Body of pancreas (tissue), 4 donors: ENCODE measurements around the gene PPP1R9A. TPM values are rescaled to one million over a fixed set of nuclear protein-coding genes. Genes with fewer than 3 reads are reported as not detected.
"Not testable (repeated sequence)": the region's sequence is repeated elsewhere in the genome, so short reads cannot be mapped to it uniquely, and the experiment has no call there.

Source experiments
- ATAC-seq: fragments of 150-250 bp; one replicate; pipeline ENCODE4 v1.9.1; 2016
- DNase-seq, 4 donors: peaks; one replicate each; pipeline ENCODE4 v3.0.0-alpha.2; 2019
- H3K27ac ChIP-seq, 4 donors: fragments of 200-600 bp; sonication (generic); 1 replicate in 3 of 4; 2 replicates in 1 of 4; pipeline versions ENCODE4 v1.5.1 to v1.6.1; 2016 to 2019; ENCODE audit warnings: mild to moderate bottlenecking in 1 of 4, mixed read lengths in 1 of 4, moderate library complexity in 1 of 4
- H3K27me3 ChIP-seq, 2 donors: fragments of 200-600 bp; sonication (generic); one replicate each; pipeline ENCODE4 v1.6.0; 2016; ENCODE audit warnings: mild to moderate bottlenecking in 1 of 2
- H3K36me3 ChIP-seq, 2 donors: fragments of 200-600 bp; sonication (generic); replicated peaks in 1 of 2; 2 replicates each; pipeline ENCODE4 v1.5.1; 2016; ENCODE audit warnings: low read depth in 2 of 2; ENCODE audit not compliant: insufficient read depth in 1 of 2
- H3K4me1 ChIP-seq: fragments of 200-600 bp; sonication (generic); one replicate; pipeline ENCODE4 v1.6.0; 2016
- H3K4me3 ChIP-seq, 2 donors: fragments of 200-600 bp; sonication (generic); 1 replicate in 1 of 2; 2 replicates in 1 of 2; pipeline ENCODE4 v1.5.1; 2016 to 2019
- H3K9me3 ChIP-seq, 3 donors: fragments of 200-600 bp; sonication (generic); 1 replicate in 2 of 3; 2 replicates in 1 of 3; pipeline ENCODE4 v1.5.1; 2016
- POLR2A ChIP-seq, 3 donors: fragments of 450-650 bp; IDR thresholded peaks; one replicate each; pipeline ENCODE4 v1.6.1; 2016; ENCODE audit warnings: antibody characterized with exemption in 3 of 3, mild to moderate bottlenecking in 2 of 3
- WGBS, 2 donors: methylation state at CpG; one replicate each; pipeline ENCODE4 v1.1.5; 2017; 5-methylcytosine and 5-hydroxymethylcytosine counted together
- intact Hi-C: fragments of 100-400 bp; cut with DNase I; formaldehyde crosslinking; loops from one replicate; pipeline ENCODE4 v1.15.1; 2023
- total RNA-seq, 2 donors: library from RNA; depleted of rRNA; stranded (reverse); fragments of >200 nt; gene quantifications; one replicate each; pipeline ENCODE4 v1.1.0, GENCODE V29; 2016
- TF ChIP-seq, protein P1 (sequence below), 7 experiments: fragments of 450-650 bp in 4 of 7; fragments of 200-600 bp in 3 of 7; sonication (generic) in 3 of 7; IDR thresholded peaks; one replicate each; pipeline ENCODE4 v1.5.1; 2016 to 2019; ENCODE audit warnings: antibody characterized with exemption in 7 of 7

PPP1R9A gene
- total RNA-seq, 2 donors from 2014 or later = 16.1 to 44.2 TPM

GRCh38 chr7:94998266-94999068 is 91.1 kb downstream of the PPP1R9A start:
- H3K27ac ChIP-seq = no peak overlapping the region
- H3K4me1 ChIP-seq = peaks cover 13% of the 10 kb centered on the region
- no peak for TF ChIP-seq POLR2A (IDR thresholded peaks at IDR 0.05)
- TF ChIP-seq, protein P1, sequence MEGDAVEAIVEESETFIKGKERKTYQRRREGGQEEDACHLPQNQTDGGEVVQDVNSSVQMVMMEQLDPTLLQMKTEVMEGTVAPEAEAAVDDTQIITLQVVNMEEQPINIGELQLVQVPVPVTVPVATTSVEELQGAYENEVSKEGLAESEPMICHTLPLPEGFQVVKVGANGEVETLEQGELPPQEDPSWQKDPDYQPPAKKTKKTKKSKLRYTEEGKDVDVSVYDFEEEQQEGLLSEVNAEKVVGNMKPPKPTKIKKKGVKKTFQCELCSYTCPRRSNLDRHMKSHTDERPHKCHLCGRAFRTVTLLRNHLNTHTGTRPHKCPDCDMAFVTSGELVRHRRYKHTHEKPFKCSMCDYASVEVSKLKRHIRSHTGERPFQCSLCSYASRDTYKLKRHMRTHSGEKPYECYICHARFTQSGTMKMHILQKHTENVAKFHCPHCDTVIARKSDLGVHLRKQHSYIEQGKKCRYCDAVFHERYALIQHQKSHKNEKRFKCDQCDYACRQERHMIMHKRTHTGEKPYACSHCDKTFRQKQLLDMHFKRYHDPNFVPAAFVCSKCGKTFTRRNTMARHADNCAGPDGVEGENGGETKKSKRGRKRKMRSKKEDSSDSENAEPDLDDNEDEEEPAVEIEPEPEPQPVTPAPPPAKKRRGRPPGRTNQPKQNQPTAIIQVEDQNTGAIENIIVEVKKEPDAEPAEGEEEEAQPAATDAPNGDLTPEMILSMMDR (IDR thresholded peaks at IDR 0.05) = no peak
- WGBS, 2 donors = 78 to 88% methylated on average over 3 of the region's 3 CpGs
- no peak overlapping the region for H3K4me3 ChIP-seq
- no peak for DNase-seq
- ATAC-seq = no peak
- H3K9me3 ChIP-seq = no peaks in the 10 kb centered on the region
- no peaks in the 10 kb centered on the region for H3K27me3 ChIP-seq
- intact Hi-C loops = no loop called here
- H3K36me3 ChIP-seq = no peaks in the 10 kb centered on the region

DNA sequence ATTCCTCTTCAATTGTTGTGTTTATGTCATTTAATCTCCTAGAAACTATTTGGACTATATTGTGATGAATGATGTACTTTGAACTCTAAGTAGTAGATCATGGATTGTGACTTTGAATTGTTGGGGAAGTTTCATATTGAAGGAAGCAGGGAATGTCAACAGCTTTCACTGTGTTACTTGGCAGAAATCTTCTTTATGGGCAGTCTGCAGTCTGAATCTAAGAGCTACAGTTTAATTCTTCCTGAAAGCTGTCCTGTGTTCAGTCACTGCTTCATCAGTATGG is 91.6 kb downstream of the PPP1R9A start:
- Histone ChIP-seq H3K4me3 (no peak overlapping the region), H3K36me3 (no peaks in the 10 kb centered on the region), H3K27me3 (no peaks in the 10 kb centered on the region), H3K27ac (no peak overlapping the region), H3K9me3 (no peaks in the 10 kb centered on the region), H3K4me1 (peaks cover 17% of the 10 kb centered on the region)
- ATAC-seq (peak; percentile 35), DNase-seq (no peak)
- TF ChIP-seq, protein P1 (IDR thresholded peaks at IDR 0.05) = no peak
- no peak for TF ChIP-seq POLR2A (IDR thresholded peaks at IDR 0.05)
- intact Hi-C loops = no loop called here

DNA sequence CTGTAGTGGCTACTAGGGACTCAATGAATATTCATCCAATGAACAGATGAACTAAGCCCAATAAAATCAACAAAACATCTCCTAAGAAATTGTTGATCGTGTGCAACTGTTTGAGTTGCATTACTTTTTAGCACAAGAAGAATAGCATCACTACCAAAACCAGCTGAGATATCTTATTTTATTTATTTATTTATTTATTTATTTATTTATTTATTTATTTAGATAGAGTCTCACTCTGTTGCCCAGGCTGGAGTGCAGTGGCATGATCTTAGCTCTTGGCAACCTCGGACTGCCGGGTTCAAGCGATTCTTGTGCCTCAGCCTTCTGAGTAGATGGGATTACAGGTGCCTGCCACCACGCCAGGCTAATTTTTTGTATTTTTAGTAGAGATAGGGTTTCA is 92.2 kb downstream of the PPP1R9A start:
- H3K9me3 ChIP-seq, H3K4me3 ChIP-seq, H3K36me3 ChIP-seq, DNase-seq, intact Hi-C loops, H3K27ac ChIP-seq, ATAC-seq, H3K27me3 ChIP-seq: not testable (repeated sequence)
- peaks cover 17% of the 10 kb centered on the region for H3K4me1 ChIP-seq
- WGBS, 2 donors = 94 to 97% methylated on average over 5 of the region's 5 CpGs

GRCh38 chr7:95001258-95001657 is 93.9 kb downstream of the PPP1R9A start:
- WGBS, 2 donors = 89 to 90% methylated on average over 3 of the region's 3 CpGs
- no peak for DNase-seq
- Histone ChIP-seq H3K9me3 (no peaks in the 10 kb centered on the region), H3K4me1 (peaks cover 17% of the 10 kb centered on the region), H3K27ac (no peak overlapping the region), H3K36me3 (no peaks in the 10 kb centered on the region), H3K4me3 (no peak overlapping the region), H3K27me3 (no peaks in the 10 kb centered on the region)
- intact Hi-C loops = no loop called here
- no peak for ATAC-seq
- TF ChIP-seq, protein P1 (IDR thresholded peaks at IDR 0.05) = no peak
- TF ChIP-seq POLR2A (IDR thresholded peaks at IDR 0.05) = no peak

GRCh38 chr7:95001815-95002561 is 94.6 kb downstream of the PPP1R9A start:
- Histone ChIP-seq H3K4me3 (no peak overlapping the region), H3K27ac (no peak overlapping the region), H3K9me3 (no peaks in the 10 kb centered on the region), H3K27me3 (no peaks in the 10 kb centered on the region), H3K4me1 (peaks cover 17% of the 10 kb centered on the region), H3K36me3 (no peaks in the 10 kb centered on the region)
- intact Hi-C loops = no loop called here
- TF ChIP-seq, protein P1 (IDR thresholded peaks at IDR 0.05) = no peak
- no peak for TF ChIP-seq POLR2A (IDR thresholded peaks at IDR 0.05)
- DNase-seq (no peak), ATAC-seq (no peak)
- 79 to 80% methylated on average over 5 of the region's 5 CpGs for WGBS, 2 donors
